ENCODE data around the gene SPI1.
"Not testable (repeated sequence)": the region's sequence is repeated elsewhere in the genome, so short reads cannot be mapped to it uniquely, and the experiment has no call there.

Gene SPI1

DNA sequence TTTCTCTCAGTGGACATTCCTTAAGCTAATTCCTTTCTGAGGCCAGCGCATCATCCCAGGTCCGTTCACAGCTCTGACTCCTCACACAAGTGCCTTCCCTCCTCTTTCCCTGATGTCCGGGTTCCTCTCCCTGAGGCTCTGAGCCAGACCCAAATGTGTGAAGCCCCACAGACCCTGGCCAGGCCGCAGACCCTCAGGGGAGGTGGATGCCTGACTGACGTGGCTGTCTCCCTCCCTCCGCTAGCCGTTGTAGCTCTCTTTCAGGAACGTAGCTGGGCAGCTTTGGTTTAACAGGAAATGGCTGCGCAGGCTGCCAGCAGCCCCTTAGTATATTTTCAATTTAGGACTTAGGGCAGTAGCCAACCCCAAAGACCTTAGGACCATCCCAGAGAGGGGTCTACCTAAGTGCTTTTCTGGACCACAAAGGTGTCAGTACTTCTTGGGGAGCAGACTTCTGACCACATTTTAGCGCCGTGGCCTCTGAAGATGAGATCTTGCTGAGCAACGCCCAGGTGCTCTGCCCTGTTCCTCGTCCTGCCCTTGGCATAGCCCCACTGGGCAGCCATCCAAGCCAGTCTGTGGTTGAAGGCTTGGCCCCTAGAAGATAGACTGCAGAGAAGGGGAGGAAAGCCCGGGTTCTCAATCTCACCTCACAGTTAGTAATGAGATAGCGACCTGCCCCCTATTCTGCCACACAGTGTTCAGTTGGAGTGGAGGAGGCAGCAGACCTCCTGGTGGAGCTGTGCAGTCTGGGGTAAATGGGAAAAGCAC is 52.9 kb downstream of the SPI1 start:
- no peak for DNase-seq (ENCODE audit: low read depth)

- DNase-seq (ENCODE audit: low read depth), result no peak
Measured at GRCh38 chr11:47324520-47324919, 53.8 kb downstream of the SPI1 start.

DNA sequence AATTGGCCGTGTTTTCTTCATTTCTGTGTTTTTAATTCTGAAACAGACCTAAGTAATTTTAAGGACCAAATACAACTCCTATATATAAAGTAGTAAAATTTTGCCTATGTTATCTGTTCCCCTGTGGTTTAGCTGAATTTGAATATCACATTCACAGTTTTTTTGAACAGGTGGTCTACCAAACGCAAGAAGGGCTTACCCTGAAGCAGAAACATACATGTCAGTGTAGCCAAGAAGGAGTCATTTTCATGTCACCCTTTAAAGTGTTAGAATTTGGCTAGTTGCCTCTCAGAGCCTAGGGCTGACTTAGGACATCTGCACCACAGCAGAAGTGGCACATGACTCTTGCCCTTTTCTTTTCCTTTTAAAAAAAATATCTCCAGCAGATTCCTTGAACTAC is 60.2 kb downstream of the SPI1 start:
- no peak for DNase-seq (ENCODE audit: low read depth)

- no peak for DNase-seq (ENCODE audit: low read depth)
Measured at GRCh38 chr11:47317064-47317828, 61.1 kb downstream of the SPI1 start.

DNA sequence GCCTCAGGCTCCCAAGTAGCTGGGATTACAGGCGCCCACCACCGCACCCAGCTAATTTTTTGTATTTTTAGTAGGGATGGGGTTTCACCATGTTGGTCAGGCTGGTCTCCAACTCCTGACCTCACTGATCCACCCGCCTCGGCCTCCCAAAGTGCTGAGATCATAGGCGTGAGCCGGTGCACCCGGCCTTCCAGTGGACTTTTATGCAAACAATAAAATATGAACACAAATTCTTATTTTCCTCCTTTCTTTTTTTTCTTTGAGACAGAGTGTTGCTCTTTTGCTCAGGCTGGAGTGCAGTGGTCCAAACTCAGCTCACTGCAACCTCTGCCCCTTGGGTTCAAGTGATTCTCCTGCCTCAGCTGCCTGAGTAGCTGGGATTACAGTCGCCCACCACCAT is 61.8 kb downstream of the SPI1 start:
- DNase-seq (ENCODE audit: low read depth), result not testable (repeated sequence)

DNA sequence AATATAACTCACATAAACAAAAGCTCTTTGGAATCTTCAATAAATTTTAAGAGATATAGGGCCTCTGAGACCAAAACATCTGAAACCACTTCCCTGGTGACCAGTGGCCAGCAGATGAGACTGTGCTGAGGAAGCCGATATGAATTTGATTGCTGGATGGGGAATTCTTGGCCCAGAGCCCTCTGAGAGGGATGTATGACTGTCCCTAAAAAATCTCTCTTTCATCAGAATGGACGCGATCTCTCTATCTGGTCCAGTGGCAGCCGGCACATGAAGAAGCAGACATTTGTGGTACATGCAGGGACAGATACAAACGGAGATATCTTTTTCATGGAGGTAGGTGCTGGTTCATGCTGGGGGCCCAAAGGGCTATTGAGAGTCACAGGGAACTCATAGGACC is 63.4 kb downstream of the SPI1 start:
- no peak for DNase-seq (ENCODE audit: low read depth)

GRCh38 chr11:47308050-47308823 is 70.1 kb downstream of the SPI1 start:
- no peak for DNase-seq (ENCODE audit: low read depth)

- no peak for DNase-seq (ENCODE audit: low read depth)
Measured at GRCh38 chr11:47306484-47306844, 71.9 kb downstream of the SPI1 start.

DNA sequence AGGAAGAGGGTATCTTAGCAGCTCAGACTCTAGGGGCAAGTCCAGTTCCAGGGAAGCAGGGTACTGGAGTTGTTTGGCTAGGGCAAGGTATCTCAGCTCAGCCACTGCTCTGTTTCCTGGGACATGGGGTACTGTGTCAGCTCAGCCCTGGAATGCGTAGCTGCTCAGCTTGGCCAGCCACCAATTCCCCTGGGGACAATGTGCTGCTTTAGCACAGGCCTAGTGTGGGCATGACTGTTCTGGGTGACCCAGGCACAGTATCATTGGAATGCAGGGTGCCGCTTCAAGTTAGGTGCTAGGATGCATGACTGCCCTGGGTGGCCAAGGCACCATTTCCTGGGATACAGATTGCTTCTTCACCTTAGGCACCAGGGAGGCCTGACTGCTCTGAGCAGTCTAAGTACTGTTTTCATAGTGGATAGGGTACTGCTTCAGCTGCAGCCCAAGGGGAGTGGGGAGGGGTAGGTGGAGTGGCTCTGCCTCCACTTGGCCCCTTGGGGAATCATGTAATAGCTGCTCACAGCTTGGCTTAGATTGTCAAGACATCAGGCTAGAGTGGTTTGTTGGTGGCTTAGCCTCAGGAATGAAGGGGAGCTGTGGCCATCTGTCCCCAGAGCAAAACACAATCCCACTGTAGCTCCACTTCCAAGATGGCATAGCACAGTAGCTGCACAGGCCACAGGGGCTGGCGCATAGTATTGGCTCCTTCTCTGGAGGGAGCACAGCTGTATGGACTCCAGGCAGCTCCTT is 72.4 kb downstream of the SPI1 start:
- DNase-seq (ENCODE audit: low read depth), result no peak

All from stimulated activated CD4-positive, alpha-beta T cell treated with anti-CD3 and anti-CD28 coated beads, Interleukin-2, amount 100 ng/mL, for 4 hours (primary cell).